SK-N-SH (cell line): ENCODE data around the gene OR13C3. TPM values are rescaled to one million over a fixed set of nuclear protein-coding genes. Genes with fewer than 3 reads are reported as not detected.
"Not testable (repeated sequence)": the region's sequence is repeated elsewhere in the genome, so short reads cannot be mapped to it uniquely, and the experiment has no call there.

Source experiments
- CTCF ChIA-PET: fragments of 300-600, 350-600 bp; formaldehyde crosslinking; extraction: SDS; loops from one replicate; lab custom pipeline; 2021; lab: Yijun Ruan, JAX
- POLR2A ChIA-PET: fragments of 350-600 bp; sonication (Branson Sonifier 250); formaldehyde crosslinking; extraction: SDS; loops from one replicate; lab custom pipeline; 2020; ENCODE audit warnings: antibody characterized with exemption, inconsistent platforms; lab: Yijun Ruan, JAX
- DNase-seq: peaks from one replicate; pipeline ENCODE4 v3.0.0; 2012
- H2AFZ ChIP-seq: fragments of 200-600 bp; sonication (generic); 2 replicates; pipeline ENCODE4 v1.8.1; 2016; ENCODE audit warnings: antibody characterized with exemption, mild to moderate bottlenecking, low read depth
- H3F3A ChIP-seq: fragments of 200-600 bp; sonication (generic); replicated peaks from 2 replicates; pipeline ENCODE3; 2016; ENCODE audit warnings: antibody characterized with exemption, mild to moderate bottlenecking; ENCODE audit not compliant: insufficient read depth
- H3K27ac ChIP-seq, 2 experiments: fragments of 200-500 bp in 1 of 2; fragments of 200-600 bp in 1 of 2; sonication (Bioruptor generic) in 1 of 2; sonication (generic), shearing (Covaris generic) in 1 of 2; 2 replicates each; pipeline versions ENCODE4 v1.5.1 to v1.6.1; 2014 to 2016; ENCODE audit warnings: low read depth in 2 of 2, inconsistent platforms in 1 of 2, low read length in 1 of 2, mild to moderate bottlenecking in 1 of 2, mixed read lengths in 1 of 2
- H3K27me3 ChIP-seq: fragments of 200-600 bp; sonication (generic), shearing (Covaris generic); 2 replicates; pipeline ENCODE4 v1.6.1; 2016; ENCODE audit warnings: mixed run types; ENCODE audit not compliant: insufficient read depth
- H3K36me3 ChIP-seq, 2 experiments: fragments of 200-500 bp in 1 of 2; fragments of 200-600 bp in 1 of 2; sonication (Bioruptor generic) in 1 of 2; sonication (generic) in 1 of 2; replicated peaks in 1 of 2; 2 replicates each; pipeline versions ENCODE3 to v1.5.1; 2014 to 2016; ENCODE audit warnings: low read length in 1 of 2, mild to moderate bottlenecking in 1 of 2; ENCODE audit not compliant: insufficient read depth in 2 of 2, control insufficient read depth in 1 of 2
- H3K4me1 ChIP-seq, 2 experiments: fragments of 200-500 bp in 1 of 2; fragments of 200-600 bp in 1 of 2; sonication (Bioruptor generic) in 1 of 2; sonication (generic), shearing (Covaris generic) in 1 of 2; 2 replicates each; pipeline versions ENCODE4 v1.5.1 to v1.6.1; 2014 to 2016; ENCODE audit warnings: low read depth in 1 of 2, low read length in 1 of 2, mixed run types in 1 of 2; ENCODE audit not compliant: insufficient read depth in 2 of 2, control insufficient read depth in 1 of 2
- H3K4me2 ChIP-seq: fragments of 200-600 bp; sonication (generic), shearing (Covaris generic); 2 replicates; pipeline ENCODE4 v1.6.1; 2017; ENCODE audit warnings: mixed run types
- H3K4me3 ChIP-seq, 2 experiments: fragments of 200-500 bp in 1 of 2; fragments of 200-600 bp in 1 of 2; sonication (Bioruptor generic) in 1 of 2; sonication (generic), shearing (Covaris generic) in 1 of 2; 2 replicates each; pipeline versions ENCODE4 v1.5.1 to v1.8.1; 2014 to 2016; ENCODE audit warnings: low read depth in 2 of 2, inconsistent platforms in 1 of 2, low read length in 1 of 2, mild to moderate bottlenecking in 1 of 2, mixed read lengths in 1 of 2, moderate library complexity in 1 of 2
- H3K79me2 ChIP-seq: fragments of 200-600 bp; sonication (generic); 2 replicates; pipeline ENCODE4 v1.8.1; 2017; ENCODE audit warnings: mild to moderate bottlenecking; ENCODE audit not compliant: insufficient read depth
- H3K9ac ChIP-seq: fragments of 200-600 bp; sonication (generic); 2 replicates; pipeline ENCODE4 v1.6.1; 2017; ENCODE audit warnings: mixed run types
- H3K9me2 ChIP-seq: fragments of 200-600 bp; sonication (generic); 2 replicates; pipeline ENCODE4 v1.6.1; 2017; ENCODE audit warnings: mixed run types
- H3K9me3 ChIP-seq: fragments of 200-600 bp; sonication (generic); 2 replicates; pipeline ENCODE4 v1.6.1; 2017; ENCODE audit warnings: mixed run types, mild to moderate bottlenecking, moderate library complexity
- H4K20me1 ChIP-seq: fragments of 200-600 bp; sonication (generic); 2 replicates; pipeline ENCODE4 v1.6.1; 2017; ENCODE audit warnings: mild to moderate bottlenecking, mixed run types; ENCODE audit not compliant: insufficient read depth
- EP300 ChIP-seq, 2 experiments: IDR thresholded peaks; 2 replicates each; pipeline versions ENCODE4 v1.4.0 to v1.6.1; 2012; ENCODE audit warnings: borderline replicate concordance in 1 of 2, low read depth in 1 of 2, low read length in 1 of 2
- FOSL2 ChIP-seq: IDR thresholded peaks from 2 replicates; pipeline ENCODE4 v1.4.0; 2012; ENCODE audit warnings: low read depth, mild to moderate bottlenecking, moderate library complexity, borderline replicate concordance
- GABPA ChIP-seq: IDR thresholded peaks from 2 replicates; pipeline ENCODE4 v1.4.0; 2012; ENCODE audit warnings: low read depth, mild to moderate bottlenecking
- MEF2A ChIP-seq: IDR thresholded peaks from 2 replicates; pipeline ENCODE4 v1.4.0; 2012; ENCODE audit warnings: low read depth, borderline replicate concordance
- NFIC ChIP-seq: IDR thresholded peaks from 2 replicates; pipeline ENCODE4 v1.4.0; 2012; ENCODE audit warnings: borderline replicate concordance
- NRF1 ChIP-seq: IDR thresholded peaks from 2 replicates; pipeline ENCODE4 v1.6.1; 2012; ENCODE audit warnings: low read depth, mild to moderate bottlenecking, low read length
- RCOR1 ChIP-seq: fragments of 150-350 bp; IDR thresholded peaks from 2 replicates; pipeline ENCODE4 v1.6.1; 2017; ENCODE audit warnings: antibody characterized with exemption, low read length
- SIN3A ChIP-seq: IDR thresholded peaks from 2 replicates; pipeline ENCODE4 v1.6.1; 2012; ENCODE audit warnings: low read depth, mild to moderate bottlenecking, low read length, moderate library complexity, borderline replicate concordance
- SMC3 ChIP-seq: IDR thresholded peaks from 2 replicates; pipeline ENCODE4 v1.6.1; 2012; ENCODE audit warnings: low read depth, low read length, improper control_type of control experiment
- TCF12 ChIP-seq: IDR thresholded peaks from 2 replicates; pipeline ENCODE4 v1.4.0; 2012
- TEAD4 ChIP-seq: IDR thresholded peaks from 2 replicates; pipeline ENCODE4 v1.4.0; 2012; ENCODE audit warnings: mild to moderate bottlenecking, borderline replicate concordance; ENCODE audit not compliant: insufficient read depth
- YY1 ChIP-seq: IDR thresholded peaks from 2 replicates; pipeline ENCODE4 v1.4.0; 2012; ENCODE audit warnings: low read depth, mild to moderate bottlenecking
- WGBS: methylation state at CpG from one replicate; pipeline ENCODE4 v1.1.6; 2017; ENCODE audit warnings: low lambda C conversion rate; 5-methylcytosine and 5-hydroxymethylcytosine counted together
- polyA plus RNA-seq, 3 experiments: library from polyadenylated mRNA; depleted of rRNA; stranded (reverse); fragments of >200 nt; gene quantifications; 2 replicates each; pipeline ENCODE4 v1.2.3, GENCODE V29; 2012
- TF ChIP-seq, protein P1 (sequence below): fragments of 150-350 bp; IDR thresholded peaks from 2 replicates; pipeline ENCODE4 v1.6.1; 2016; ENCODE audit warnings: mild to moderate bottlenecking, low read depth, low read length
- TF ChIP-seq, protein P2 (sequence below): IDR thresholded peaks from 2 replicates; pipeline ENCODE4 v1.4.0; 2012; ENCODE audit warnings: low read depth, borderline replicate concordance
- TF ChIP-seq, protein P3 (sequence below): fragments of 150-350 bp; IDR thresholded peaks from 2 replicates; pipeline ENCODE4 v1.6.1; 2017; ENCODE audit warnings: antibody characterized with exemption, low read length, low read depth, borderline replicate concordance
- TF ChIP-seq, protein P4 (sequence below): IDR thresholded peaks from 2 replicates; pipeline ENCODE4 v1.4.0; 2012; ENCODE audit warnings: low read depth, borderline replicate concordance

Gene OR13C3
- polyA plus RNA-seq, 1 of the 3 experiments (the other 2 are of a cell fraction), result not detected

DNA sequence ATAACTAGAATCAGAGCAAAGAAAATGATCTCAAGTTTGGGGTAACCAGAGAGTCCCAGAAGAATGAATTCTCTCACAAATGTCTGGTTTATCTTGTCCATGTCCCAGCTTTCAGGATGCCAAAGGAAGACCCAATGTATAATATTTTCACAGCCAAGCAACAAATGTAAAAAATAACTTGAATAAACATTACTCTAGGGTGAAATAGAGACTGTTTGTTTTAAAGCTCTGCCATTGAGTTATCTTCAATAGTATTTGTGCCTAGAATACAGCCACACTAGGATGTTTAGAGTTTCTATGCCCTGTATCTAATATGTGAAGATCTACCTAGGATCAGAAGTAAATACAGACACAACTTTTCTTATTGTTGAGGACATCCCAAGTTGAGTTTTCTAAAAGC lies 9.5 kb downstream of the OR13C3 start, which contains the start of gene OR13C4:
Gene OR13C4 (minus strand): TSS at position 101 of the 400 bp plus-strand sequence. CDS start 0 bp downstream, at position 101.
- Histone ChIP-seq H3K9ac (no peak within 1 kb of the TSS), H3K9me3 (no peaks in the 10 kb centered on the region), H2AFZ (no peak within 1 kb of the TSS), H3K79me2 (no peaks in the 10 kb centered on the region), H3K27me3 (no peaks in the 10 kb centered on the region), H4K20me1 (no peaks in the 10 kb centered on the region), H3K4me1 (no peaks in the 10 kb centered on the region), H3K27ac (no peak within 1 kb of the TSS), H3K4me3 (no peak within 1 kb of the TSS), H3K4me2 (no peak within 1 kb of the TSS), H3K9me2 (no peaks in the 10 kb centered on the region), H3K36me3 (no peaks in the 10 kb centered on the region), H3F3A (no peaks in the 10 kb centered on the region)
- CTCF ChIA-PET, result no interaction called here
- DNase-seq, result no peak
- POLR2A ChIA-PET, result no interaction called here
- no peak for TF ChIP-seq GABPA
- TF ChIP-seq, protein P1, sequence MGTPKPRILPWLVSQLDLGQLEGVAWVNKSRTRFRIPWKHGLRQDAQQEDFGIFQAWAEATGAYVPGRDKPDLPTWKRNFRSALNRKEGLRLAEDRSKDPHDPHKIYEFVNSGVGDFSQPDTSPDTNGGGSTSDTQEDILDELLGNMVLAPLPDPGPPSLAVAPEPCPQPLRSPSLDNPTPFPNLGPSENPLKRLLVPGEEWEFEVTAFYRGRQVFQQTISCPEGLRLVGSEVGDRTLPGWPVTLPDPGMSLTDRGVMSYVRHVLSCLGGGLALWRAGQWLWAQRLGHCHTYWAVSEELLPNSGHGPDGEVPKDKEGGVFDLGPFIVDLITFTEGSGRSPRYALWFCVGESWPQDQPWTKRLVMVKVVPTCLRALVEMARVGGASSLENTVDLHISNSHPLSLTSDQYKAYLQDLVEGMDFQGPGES, result no peak
- TF ChIP-seq RCOR1, result no peak
- no peak for TF ChIP-seq NFIC
- TF ChIP-seq TCF12, result no peak
- no peak for TF ChIP-seq FOSL2
- TF ChIP-seq MEF2A, result no peak
- TF ChIP-seq, protein P2, sequence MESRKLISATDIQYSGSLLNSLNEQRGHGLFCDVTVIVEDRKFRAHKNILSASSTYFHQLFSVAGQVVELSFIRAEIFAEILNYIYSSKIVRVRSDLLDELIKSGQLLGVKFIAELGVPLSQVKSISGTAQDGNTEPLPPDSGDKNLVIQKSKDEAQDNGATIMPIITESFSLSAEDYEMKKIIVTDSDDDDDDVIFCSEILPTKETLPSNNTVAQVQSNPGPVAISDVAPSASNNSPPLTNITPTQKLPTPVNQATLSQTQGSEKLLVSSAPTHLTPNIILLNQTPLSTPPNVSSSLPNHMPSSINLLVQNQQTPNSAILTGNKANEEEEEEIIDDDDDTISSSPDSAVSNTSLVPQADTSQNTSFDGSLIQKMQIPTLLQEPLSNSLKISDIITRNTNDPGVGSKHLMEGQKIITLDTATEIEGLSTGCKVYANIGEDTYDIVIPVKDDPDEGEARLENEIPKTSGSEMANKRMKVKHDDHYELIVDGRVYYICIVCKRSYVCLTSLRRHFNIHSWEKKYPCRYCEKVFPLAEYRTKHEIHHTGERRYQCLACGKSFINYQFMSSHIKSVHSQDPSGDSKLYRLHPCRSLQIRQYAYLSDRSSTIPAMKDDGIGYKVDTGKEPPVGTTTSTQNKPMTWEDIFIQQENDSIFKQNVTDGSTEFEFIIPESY, result no peak
- no peak for TF ChIP-seq EP300 (IDR thresholded peaks at IDR 0.05; ENCODE audit: borderline replicate concordance in 1 of 2, low read depth in 1 of 2, low read length in 1 of 2)
- TF ChIP-seq YY1, result no peak
- no peak for TF ChIP-seq SMC3
- TF ChIP-seq NRF1, result no peak
- TF ChIP-seq SIN3A, result no peak
- no peak for TF ChIP-seq TEAD4
- TF ChIP-seq, protein P3, sequence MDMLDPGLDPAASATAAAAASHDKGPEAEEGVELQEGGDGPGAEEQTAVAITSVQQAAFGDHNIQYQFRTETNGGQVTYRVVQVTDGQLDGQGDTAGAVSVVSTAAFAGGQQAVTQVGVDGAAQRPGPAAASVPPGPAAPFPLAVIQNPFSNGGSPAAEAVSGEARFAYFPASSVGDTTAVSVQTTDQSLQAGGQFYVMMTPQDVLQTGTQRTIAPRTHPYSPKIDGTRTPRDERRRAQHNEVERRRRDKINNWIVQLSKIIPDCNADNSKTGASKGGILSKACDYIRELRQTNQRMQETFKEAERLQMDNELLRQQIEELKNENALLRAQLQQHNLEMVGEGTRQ, result no peak
- TF ChIP-seq, protein P4, sequence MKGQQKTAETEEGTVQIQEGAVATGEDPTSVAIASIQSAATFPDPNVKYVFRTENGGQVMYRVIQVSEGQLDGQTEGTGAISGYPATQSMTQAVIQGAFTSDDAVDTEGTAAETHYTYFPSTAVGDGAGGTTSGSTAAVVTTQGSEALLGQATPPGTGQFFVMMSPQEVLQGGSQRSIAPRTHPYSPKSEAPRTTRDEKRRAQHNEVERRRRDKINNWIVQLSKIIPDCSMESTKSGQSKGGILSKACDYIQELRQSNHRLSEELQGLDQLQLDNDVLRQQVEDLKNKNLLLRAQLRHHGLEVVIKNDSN, result no peak
- TF ChIP-seq, all 33 proteins: peak for 0

DNA sequence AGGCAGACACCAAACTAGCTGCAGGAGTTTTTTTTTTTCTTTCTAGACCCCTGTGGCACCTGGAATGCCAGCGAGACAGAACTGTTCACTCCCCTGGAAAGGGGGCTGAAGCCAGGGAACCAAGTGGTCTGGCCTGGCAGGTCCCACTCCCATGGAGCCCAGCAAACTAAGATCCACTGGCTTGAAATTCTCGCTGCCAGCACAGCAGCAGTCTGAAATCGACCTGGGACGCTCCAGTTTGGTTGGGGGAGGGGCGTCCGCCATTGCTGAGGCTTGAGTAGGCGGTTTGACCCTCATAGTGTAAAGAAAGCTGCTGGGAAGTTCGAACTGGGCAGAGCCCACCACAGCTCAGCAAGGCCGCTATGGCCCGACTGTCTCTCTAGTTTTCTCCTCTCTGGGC lies 16.4 kb downstream of the OR13C3 start:
- H3K27me3 ChIP-seq, H3K4me1 ChIP-seq, H3K4me2 ChIP-seq, H3K36me3 ChIP-seq, H3K79me2 ChIP-seq, CTCF ChIA-PET, H3K9me2 ChIP-seq, H3K9ac ChIP-seq, H2AFZ ChIP-seq, H3F3A ChIP-seq, DNase-seq, H3K27ac ChIP-seq, H3K9me3 ChIP-seq, POLR2A ChIA-PET, H4K20me1 ChIP-seq, H3K4me3 ChIP-seq: not testable (repeated sequence)
- WGBS, result 40% methylated on average over 1 of the region's 10 CpGs
